Endodermal cell (in vitro differentiated cells): ENCODE measurements around the gene CYP26B1. TPM values are rescaled to one million over a fixed set of nuclear protein-coding genes. Genes with fewer than 3 reads are reported as not detected.

Source experiments
- DNase-seq: peaks from one replicate; pipeline ENCODE4 v3.0.0-alpha.2; 2017
- H3K27ac ChIP-seq: 2 replicates; pipeline ENCODE4 v1.5.1; 2013; ENCODE audit warnings: mild to moderate bottlenecking, low read depth, low read length, moderate library complexity
- H3K27me3 ChIP-seq: 2 replicates; pipeline ENCODE4 v1.6.1; 2013; ENCODE audit warnings: mild to moderate bottlenecking, low read length, moderate library complexity; ENCODE audit not compliant: insufficient read depth, control insufficient read depth, poor library complexity, severe bottlenecking
- H3K36me3 ChIP-seq: 2 replicates; pipeline ENCODE4 v1.7.0; 2013; ENCODE audit warnings: mild to moderate bottlenecking, low read length, moderate library complexity; ENCODE audit not compliant: control insufficient read depth, insufficient read depth
- H3K4me1 ChIP-seq: one replicate; pipeline ENCODE4 v1.7.0; 2013; ENCODE audit warnings: low read length; ENCODE audit not compliant: control insufficient read depth, insufficient read depth
- H3K4me3 ChIP-seq: 2 replicates; pipeline ENCODE4 v1.5.1; 2013; ENCODE audit warnings: mild to moderate bottlenecking, low read length, moderate library complexity
- H3K9ac ChIP-seq: 2 replicates; pipeline ENCODE4 v1.6.1; 2013; ENCODE audit warnings: mild to moderate bottlenecking, low read length, moderate library complexity; ENCODE audit not compliant: poor library complexity, severe bottlenecking; ENCODE audit errors: extremely low read depth
- H3K9me3 ChIP-seq: 2 replicates; pipeline ENCODE4 v1.6.1; 2013; ENCODE audit warnings: mild to moderate bottlenecking, low read length, moderate library complexity; ENCODE audit not compliant: control insufficient read depth
- H3K27ac Mint-ChIP-seq: 2 replicates; pipeline ENCODE4 v1.8.0; 2020; ENCODE audit warnings: mixed read lengths
- H3K27me3 Mint-ChIP-seq: 2 replicates; pipeline ENCODE4 v1.8.0; 2021; ENCODE audit warnings: mild to moderate bottlenecking, mixed read lengths; ENCODE audit not compliant: insufficient read depth
- H3K36me3 Mint-ChIP-seq: 2 replicates; pipeline ENCODE4 v1.8.0; 2020; ENCODE audit warnings: low read depth, mixed read lengths
- H3K4me1 Mint-ChIP-seq: 2 replicates; pipeline ENCODE4 v1.8.0; 2020; ENCODE audit warnings: mixed read lengths
- H3K4me3 Mint-ChIP-seq: 2 replicates; pipeline ENCODE4 v1.8.0; 2020; ENCODE audit warnings: mild to moderate bottlenecking, moderate library complexity, mixed read lengths
- H3K9me3 Mint-ChIP-seq: 2 replicates; pipeline ENCODE4 v1.8.0; 2020; ENCODE audit warnings: mild to moderate bottlenecking, mixed read lengths
- CTCF ChIP-seq: fragments of 200-600 bp; sonication (generic); conservative IDR thresholded peaks from 2 replicates; pipeline ENCODE4 v1.5.0; 2021; ENCODE audit warnings: antibody characterized with exemption, mild to moderate bottlenecking
- WGBS, 2 experiments: methylation state at CpG; one replicate each; pipeline versions ENCODE4 v1.1.5 to v1.1.7; 2013; ENCODE audit warnings: missing lambda C conversion rate in 2 of 2, mixed read lengths in 1 of 2; ENCODE audit not compliant: insufficient coverage in 1 of 2, insufficient read length in 1 of 2; 5-methylcytosine and 5-hydroxymethylcytosine counted together
- total RNA-seq, 2 donors: library from RNA; stranded (reverse); fragmentation: NEBNext Ultra II Directional in 1 of 2; extraction: Animal tissue kit (Norgen Biotek cat#: 25700) in 1 of 2; gene quantifications; 2 replicates in 1 of 2; 3 replicates in 1 of 2; pipeline ENCODE4 v1.2.1, GENCODE V29; 2021

CYP26B1 gene
- total RNA-seq, 2 donors from 2014 or later = 0.09 to 0.91 TPM

- WGBS, 2 experiments = 94 to 98% methylated on average over 15 to 19 of the region's 19 CpGs
- H3K36me3 Mint-ChIP-seq = no peaks in the 10 kb centered on the region
- H3K36me3 ChIP-seq = no peaks in the 10 kb centered on the region
- no peak overlapping the region for H3K4me3 Mint-ChIP-seq
- no peak overlapping the region for H3K27ac ChIP-seq
- peaks cover 30% of the 10 kb centered on the region for H3K27me3 ChIP-seq
- H3K27ac Mint-ChIP-seq = no peak overlapping the region
- peak; percentile 39 for DNase-seq
- TF ChIP-seq CTCF = no peak
- no peaks in the 10 kb centered on the region for H3K4me1 ChIP-seq
- H3K9ac ChIP-seq = no peak overlapping the region
- H3K4me1 Mint-ChIP-seq = peaks cover 4% of the 10 kb centered on the region
- no peaks in the 10 kb centered on the region for H3K9me3 ChIP-seq
- no peak overlapping the region for H3K4me3 ChIP-seq
- no peaks in the 10 kb centered on the region for H3K9me3 Mint-ChIP-seq
- peaks cover 29% of the 10 kb centered on the region for H3K27me3 Mint-ChIP-seq
Observed at GRCh38 chr2:72134997-72135800, 12.5 kb downstream of the CYP26B1 start.

DNA sequence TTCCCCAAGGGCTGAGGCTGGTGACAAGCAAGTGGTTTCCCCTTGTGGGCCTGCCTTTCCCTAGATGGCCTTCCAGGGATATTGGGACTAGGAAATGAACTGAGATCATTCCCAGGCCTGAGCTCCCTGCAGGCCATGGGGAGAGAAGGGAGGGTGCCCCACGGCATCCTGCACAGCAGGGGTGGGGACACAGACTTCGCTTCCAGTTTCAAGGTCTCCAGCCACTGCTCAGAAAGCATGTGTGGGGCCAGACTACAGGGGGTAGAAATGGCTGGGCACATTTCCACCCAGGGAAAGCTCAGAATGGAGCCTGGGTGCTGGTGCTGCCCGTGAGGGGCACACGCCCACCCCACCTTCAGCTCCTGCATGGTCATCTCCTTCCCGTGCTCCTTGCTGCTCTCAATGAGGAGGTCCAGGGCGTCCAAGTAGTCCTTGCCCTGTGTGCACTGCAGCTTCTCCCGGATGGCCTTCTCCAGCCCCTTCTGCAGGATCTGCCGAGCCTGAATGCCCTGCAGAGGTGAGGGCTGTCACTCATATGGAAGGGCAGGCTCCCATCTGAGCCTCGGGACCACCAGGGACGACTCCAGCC, 13.2 kb downstream of the CYP26B1 start:
- Histone ChIP-seq H3K36me3 (no peaks in the 10 kb centered on the region), H3K27me3 (peaks cover 23% of the 10 kb centered on the region), H3K9me3 (no peaks in the 10 kb centered on the region), H3K9ac (no peak overlapping the region), H3K27ac (no peak overlapping the region), H3K4me3 (no peak overlapping the region), H3K4me1 (no peaks in the 10 kb centered on the region)
- no peaks in the 10 kb centered on the region for H3K9me3 Mint-ChIP-seq
- H3K27me3 Mint-ChIP-seq = peaks cover 22% of the 10 kb centered on the region
- H3K27ac Mint-ChIP-seq = no peak overlapping the region
- WGBS, 2 experiments = 88% methylated on average over 4 to 10 of the region's 10 CpGs
- H3K4me3 Mint-ChIP-seq = no peak overlapping the region
- H3K4me1 Mint-ChIP-seq = peaks cover 4% of the 10 kb centered on the region
- H3K36me3 Mint-ChIP-seq = no peaks in the 10 kb centered on the region
- DNase-seq = peak; percentile 34
- no peak for TF ChIP-seq CTCF

DNA sequence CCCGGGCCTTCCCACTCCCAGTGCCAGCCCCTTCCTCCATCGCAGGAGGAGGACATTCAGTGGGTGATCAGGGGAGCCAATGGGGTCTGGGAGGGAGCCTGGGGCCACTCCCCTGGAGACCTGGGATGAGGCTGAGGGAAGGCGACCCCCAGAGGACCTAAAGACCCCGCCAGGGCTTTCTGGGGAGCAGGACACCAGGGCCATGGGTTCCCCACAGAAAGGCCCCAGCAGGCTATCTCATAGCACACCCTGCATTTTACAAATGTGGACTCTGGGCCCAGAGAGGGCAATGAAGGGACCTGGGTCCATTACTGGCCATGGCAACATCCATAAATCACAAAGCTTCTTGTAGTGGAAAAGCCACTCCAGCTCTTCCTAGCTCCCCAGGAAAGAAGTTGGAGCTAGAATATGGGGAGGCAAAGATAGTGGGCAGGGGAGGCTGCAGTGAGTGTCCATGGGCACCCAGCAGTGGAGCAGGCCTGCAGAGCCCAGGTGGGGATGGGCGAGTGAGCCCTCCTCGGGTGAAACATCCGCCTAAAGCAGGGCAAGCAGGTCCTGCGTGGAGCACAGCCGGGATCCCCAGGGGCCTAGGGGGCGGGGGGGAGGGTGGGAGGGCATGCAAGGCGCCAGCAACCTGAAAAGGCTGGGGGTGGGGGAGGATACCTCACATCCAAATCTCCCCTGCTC, 13.8 kb downstream of the CYP26B1 start:
- Mint-ChIP-seq H3K9me3 (no peaks in the 10 kb centered on the region), H3K4me3 (no peak overlapping the region), H3K4me1 (peaks cover 4% of the 10 kb centered on the region), H3K27me3 (peaks cover 15% of the 10 kb centered on the region), H3K36me3 (no peaks in the 10 kb centered on the region), H3K27ac (no peak overlapping the region)
- Histone ChIP-seq H3K27ac (no peak overlapping the region), H3K9me3 (no peaks in the 10 kb centered on the region), H3K9ac (no peak overlapping the region), H3K4me3 (no peak overlapping the region), H3K4me1 (no peaks in the 10 kb centered on the region), H3K27me3 (peaks cover 17% of the 10 kb centered on the region), H3K36me3 (no peaks in the 10 kb centered on the region)
- peak; percentile 28 for DNase-seq
- TF ChIP-seq CTCF = no peak
- 85 to 88% methylated on average over 3 to 10 of the region's 11 CpGs for WGBS, 2 experiments
